Activated CD4-positive, alpha-beta T cell treated with anti-CD3 and anti-CD28 coated beads, Interleukin-2, amount 50 U/mL, for 4 hours (primary cell): Measurements from ENCODE around the gene TERB2.
"Not testable (repeated sequence)": the region's sequence is repeated elsewhere in the genome, so short reads cannot be mapped to it uniquely, and the experiment has no call there.

Experiments used
- DNase-seq, 2 experiments: peaks; one replicate each; pipeline ENCODE4 v3.0.0-alpha.2; 2020

Gene TERB2

DNA sequence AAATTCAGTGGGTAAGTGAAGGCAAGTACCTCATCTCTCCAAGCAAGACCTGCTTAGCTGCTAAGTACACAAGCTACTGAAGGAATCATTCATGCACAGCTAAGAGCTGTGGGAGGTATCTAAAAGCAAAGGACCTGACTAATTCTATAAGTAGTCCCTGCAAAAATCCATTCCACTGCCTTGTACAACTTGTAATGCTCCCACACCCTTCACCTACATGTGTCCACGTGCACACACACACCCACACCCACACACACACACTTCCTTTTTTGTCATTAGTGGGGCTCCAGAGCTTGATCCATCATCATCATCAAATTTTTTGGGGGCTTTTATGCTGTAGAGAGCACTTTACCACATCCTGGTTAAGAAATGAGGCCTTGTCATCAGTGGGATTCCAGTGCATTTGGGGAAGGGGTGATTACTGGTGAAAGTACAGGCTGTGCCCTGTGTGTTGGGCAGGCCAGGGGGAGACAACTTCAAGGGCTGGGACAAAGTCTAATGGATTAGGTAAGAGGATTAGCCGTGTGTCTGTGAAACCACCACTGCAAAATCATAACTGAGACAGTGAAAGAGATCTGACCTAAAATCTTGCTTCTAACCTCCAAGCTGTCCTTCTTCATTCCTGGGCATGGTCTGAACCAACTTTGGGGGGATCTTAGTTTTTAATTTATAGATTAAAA is 47.4 kb downstream of the TERB2 start:
- not testable (repeated sequence) for DNase-seq

DNA sequence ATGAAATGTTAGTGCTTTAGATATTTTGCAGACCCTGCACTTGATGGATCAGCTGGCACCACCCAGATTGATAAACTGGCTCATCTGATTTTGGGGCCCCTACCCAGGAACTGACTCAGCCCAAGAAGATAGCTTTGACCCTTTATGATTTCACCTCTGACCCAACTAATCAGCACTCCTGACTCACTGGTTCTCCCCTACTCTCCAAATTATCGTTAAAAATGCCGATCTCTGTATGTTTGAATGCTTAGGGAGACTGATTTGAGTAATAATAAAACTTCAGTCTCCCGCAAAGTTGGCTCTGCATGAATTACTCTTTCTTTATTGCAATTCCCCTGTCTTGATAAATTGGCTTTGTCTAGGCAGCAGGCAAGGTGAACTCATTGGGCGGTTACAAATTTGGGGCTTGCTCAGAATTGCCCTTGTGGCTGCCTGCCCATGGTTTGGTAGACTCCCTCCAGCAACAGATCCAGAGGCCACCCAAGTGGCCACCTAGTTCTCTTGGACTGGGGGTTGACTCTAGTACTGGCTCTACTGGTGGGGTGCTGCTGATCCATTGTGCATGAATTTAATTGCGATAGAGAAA is 48.2 kb downstream of the TERB2 start:
- DNase-seq = not testable (repeated sequence)

DNA sequence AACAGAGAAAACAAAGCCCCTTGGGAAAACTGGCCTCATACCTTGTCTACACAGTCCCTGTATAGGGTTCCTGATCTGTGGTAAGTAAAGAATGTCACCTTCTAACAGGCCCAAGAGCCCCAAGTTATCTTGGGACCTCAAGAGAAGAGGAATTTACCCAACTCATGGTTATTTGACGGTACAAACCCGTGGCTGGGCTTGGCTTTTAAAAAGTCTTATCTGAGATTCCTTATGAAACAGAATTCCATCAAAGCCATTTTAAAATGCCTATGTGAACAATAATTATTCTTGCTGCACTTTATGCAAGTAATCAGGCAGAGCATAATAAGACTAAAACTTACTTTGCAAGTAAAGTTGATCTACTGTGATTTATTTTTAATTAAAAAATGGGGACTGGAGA is 52.6 kb downstream of the TERB2 start:
- no peak for DNase-seq

DNA sequence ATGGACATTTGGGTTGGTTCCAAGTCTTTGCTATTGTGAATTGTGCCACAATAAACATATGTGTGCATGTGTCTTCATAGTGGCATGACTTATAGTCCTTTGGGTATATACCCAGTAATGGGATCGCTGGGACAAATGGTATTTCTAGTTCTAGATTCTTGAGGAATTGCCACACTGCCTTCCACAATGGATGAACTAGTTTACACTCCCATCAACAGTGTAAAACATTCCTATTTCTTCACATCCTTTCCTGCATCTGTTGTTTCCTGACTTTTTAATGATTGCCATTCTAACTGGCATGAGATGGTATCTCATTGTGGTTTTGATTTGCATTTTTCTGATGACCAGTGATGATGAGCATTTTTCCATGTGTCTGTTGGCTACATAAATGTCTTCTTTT is 58.6 kb downstream of the TERB2 start:
- not testable (repeated sequence) for DNase-seq

DNA sequence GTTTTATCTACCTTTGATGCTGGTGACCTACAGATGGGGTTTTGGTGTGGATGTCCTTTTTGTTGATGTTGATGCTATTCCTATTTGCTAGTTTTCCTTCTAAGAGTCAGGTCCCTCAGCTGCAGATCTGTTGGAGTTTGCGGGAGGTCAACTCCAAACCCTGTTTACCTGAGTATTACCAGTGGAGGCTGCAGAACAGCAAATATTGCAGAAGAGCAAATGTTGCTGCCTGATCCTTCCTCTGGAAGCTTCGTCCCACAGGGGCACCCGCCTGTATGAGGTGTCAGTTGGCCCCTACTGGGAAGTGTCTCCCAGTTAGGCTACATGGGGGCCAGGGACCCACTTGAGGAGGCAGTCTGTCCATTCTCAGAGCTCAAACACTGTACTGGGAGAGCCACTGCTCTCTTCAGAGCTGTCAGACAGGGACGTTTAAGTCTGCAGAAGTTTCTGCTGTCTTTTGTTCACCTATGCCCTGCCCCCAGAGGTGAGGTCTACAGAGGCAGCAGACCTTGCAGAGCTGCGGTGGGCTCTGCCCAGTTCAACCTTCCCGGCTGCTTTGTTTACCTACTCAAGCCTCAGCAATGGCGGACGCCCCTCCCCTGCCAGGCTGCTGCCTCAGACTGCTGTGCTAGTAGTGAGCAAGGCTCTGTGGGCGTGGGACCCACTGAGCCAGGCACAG is 63.9 kb downstream of the TERB2 start:
- DNase-seq = not testable (repeated sequence)

DNA sequence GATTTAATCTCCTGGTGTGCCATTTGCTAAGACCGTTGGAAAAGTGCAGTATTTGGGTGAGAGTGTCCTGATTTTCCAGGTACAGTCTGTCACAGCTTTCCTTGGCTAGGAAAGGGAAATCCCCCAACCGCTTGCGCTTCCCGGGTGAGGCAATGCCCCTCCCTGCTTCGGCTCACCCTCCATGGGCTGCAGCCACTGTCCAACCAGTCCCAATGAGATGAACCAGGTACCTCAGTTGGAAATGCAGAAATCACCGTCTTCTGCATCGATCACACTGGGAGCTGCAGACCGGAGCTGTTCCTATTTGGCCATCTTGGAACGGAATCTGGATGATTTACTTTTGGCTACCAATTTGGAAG is 64.4 kb downstream of the TERB2 start:
- DNase-seq = not testable (repeated sequence)

DNA sequence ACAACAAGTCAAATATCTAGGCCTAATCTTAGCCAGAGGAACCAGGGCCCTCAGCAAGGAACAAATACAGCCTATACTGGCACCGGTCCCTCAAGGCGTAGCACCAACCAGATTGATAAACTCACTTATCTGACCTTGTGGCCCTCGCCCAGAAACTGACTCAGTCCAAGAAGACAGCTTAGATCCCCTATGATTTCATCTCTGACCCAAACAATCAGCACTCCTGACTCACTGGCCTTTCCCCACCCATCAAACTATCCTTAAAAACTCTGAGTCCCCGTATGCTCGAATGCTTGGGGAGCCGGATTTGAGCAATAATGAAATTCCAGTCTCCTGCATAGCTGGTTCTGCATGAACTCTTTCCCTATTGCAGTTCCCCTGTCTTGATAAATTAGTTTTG is 64.9 kb downstream of the TERB2 start:
- no peak for DNase-seq

DNA sequence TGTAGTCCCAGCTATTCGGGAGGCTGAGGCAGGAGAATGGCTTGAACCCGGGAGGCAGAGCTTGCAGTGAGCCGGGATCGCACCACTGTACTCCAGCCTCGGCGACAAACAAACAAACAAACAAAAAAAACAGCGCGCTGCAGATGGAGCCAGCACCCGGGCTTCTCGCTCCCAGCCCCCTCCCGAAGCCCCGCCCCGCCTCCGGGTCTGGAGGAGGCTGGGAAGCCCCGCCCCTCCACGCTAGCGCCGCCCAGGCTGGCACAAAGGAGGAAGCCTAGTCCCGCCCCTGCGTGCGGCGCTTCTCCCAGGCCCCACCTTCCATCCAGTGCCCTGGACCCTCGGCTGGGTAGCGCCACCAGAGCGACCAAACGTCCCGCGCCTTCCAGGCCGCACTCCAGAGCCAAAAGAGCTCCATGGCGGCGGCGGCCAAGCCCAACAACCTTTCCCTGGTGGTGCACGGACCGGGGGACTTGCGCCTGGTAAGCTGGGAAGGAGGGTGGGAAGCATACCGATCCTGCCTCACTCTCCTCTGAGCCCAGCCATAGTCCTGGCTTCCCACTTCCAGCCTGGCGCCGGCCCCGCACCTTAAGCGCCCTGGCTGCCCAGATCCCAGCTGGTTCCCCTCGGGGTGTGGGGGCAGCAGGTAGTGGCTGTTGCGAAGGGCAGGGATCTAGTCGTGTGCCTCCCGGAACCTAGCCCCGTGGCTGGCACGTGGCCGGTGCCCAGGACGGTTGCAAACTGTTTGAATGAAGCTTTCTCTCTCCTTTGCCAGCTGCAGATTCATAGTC is 66.6 kb downstream of the TERB2 start, which contains the start of gene SORD:
SORD (plus strand) TSS at position 325 of the 788 bp plus-strand sequence; CDS start at position 414, 89 bp downstream.
- DNase-seq = peak; percentile 89

DNA sequence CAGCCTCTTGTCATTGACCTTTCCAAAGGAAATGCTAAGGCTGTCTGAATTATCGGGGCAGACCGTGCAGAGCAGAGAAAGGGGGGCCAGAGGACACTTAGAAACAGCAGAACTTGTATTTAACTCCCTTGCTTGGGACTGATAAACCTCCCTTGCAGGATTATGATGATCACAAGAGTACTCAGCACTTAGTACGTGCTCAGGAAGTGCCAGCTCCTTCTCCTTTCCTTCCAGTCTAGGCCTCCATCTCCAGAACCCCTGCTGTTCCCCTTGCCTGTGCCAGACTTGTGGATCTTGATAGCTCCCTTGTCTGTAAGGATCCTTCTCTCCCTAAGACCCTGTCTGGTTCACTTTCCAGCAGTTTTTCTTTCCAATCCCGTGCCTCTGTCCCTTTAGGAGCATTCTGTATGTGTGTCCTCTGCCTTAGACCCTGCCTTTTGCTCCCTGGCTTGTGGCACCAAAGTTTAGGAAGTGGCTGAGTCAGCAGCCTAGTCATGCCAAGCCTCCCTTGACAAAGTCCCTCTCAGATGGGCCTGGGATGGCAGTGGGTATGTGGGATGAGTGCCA is 67.3 kb downstream of the TERB2 start:
- DNase-seq = no peak

DNA sequence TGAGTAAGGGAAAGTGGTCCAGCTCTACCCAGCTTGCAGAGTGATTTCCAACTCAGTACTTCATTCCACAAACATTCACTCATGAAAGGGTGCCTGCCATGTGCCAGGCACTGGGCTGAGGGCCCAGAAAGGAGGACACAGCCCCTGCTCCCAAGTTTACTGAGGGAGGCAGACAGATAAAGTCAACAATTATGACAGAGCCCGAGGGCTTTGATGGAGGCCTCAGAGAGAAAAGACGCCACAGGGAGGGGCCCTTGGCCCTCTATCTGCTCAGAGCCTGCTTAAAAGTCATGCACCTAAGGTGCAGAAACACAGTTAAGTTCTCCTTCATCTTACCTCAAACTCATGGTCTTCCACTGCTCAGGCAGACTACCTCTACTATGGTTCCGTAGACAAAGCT is 68.2 kb downstream of the TERB2 start:
- DNase-seq = not testable (repeated sequence)

DNA sequence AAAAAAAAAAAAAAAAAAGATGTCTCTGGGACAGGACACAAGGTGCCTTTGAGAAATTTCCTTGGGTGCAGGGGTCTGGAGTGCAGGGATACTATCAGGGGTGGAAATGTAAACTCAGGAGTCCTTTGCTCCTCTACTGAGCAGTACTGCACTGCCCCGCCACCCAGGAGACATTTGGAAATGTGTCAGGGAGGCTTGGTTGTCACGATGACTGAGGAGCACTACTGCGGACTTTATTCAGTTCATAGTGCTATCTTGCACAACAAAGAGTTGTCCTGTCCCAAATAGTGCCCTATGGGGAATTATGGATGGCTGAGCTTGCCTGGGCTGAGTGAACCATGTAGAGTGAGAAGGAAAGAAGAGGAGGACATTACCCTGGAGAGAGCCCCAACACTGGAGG is 69.1 kb downstream of the TERB2 start:
- not testable (repeated sequence) for DNase-seq

DNA sequence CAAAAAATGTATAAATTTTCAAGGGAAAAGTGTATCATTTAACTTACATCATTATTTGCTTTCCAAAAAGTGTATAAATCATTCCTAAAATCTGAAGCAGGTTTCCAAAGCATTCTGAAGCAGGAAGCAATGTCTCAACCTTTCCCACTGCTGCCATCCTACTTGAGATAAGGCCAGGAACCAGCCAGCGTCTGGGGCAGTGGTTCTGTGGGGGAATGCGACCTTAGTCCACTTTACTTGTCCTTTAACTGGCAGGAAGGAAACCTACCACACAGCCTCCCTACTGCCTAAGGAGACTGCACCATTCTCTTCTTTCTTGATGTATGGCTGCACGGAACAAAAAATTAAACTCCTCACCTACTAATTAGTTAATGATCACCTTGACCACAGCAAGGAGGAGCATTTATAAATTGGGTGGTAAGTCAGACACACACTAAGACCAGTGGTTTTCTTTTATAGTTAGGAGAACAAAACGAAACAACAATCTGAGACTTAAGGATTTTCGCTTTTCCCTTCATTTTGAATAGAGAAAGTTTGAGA is 70.2 kb downstream of the TERB2 start:
- no peak for DNase-seq

DNA sequence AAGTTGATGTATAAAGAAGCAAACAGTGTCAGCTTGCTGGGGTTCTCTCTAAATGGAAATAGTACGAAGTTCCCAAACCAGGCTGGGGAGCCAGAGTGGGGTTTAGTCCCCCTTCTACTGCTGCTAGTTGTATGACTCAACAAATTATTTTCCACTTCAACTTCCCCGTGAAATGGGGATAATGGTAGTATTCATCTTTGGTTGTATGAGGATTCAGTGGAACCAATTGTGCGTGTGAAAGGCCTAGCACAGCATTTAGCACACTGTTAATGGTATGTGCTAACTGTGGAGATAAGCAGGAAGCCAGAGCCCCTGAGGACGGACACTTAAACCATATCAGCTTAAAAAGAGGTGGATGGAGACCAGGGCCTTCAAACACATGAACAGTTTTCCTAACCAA is 70.7 kb downstream of the TERB2 start:
- no peak for DNase-seq
